NCI-H1436 treated with DMSO at 0.1 percent for 48 hours (cell line): ENCODE measurements around the gene PKP2.

ENCODE experiments used
- DNase-seq: peaks from one replicate; lab custom pipeline; 2025; lab: John Stamatoyannopoulos, UW

Gene PKP2

DNA sequence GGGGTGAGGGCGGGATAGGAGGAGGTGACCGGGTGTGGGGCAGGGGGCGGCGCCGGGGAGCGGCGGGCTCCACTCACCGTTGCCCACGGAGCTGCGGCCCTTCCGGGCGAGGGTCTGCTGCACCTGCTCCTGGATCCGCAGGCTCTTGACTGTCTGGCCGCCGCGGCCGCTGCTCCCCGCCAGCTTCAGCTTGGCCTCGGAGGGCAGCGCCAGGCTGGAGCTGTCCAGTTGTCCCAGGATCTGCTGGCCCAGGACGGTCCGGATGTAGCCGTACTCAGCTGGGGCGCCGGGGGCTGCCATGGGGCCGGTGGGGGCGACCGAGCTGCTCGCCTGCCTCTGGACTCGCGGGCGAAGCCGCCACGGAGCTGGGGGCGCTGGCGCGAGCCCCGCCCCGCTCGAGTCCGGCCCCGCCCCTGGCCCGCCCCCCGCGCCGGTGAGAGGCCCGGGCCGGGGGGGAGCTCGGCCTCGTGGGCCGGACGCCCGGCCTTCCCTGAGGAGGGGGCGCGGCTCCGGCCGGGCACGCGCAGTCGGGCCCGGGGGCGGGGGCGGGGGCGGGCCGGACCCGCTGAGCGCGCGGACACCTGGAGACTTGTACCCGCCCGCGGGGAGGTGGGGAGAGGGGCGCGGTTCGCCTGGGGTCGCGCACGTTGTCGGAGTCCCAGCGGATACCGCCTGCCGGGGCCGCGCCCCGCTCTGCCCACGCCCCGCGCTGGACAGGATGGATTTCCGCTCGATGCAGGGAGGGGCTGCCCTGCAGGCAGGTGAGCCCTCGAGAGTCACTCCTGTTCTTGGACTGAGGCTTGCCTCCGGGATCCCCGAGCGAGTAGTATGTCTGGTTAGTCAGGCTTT lies at the start of gene PKP2:
TSS of gene PKP2 (minus strand) at position 346 of the 849 bp plus-strand sequence. CDS start at position 300, 46 bp downstream.
- DNase-seq = no peak

DNA sequence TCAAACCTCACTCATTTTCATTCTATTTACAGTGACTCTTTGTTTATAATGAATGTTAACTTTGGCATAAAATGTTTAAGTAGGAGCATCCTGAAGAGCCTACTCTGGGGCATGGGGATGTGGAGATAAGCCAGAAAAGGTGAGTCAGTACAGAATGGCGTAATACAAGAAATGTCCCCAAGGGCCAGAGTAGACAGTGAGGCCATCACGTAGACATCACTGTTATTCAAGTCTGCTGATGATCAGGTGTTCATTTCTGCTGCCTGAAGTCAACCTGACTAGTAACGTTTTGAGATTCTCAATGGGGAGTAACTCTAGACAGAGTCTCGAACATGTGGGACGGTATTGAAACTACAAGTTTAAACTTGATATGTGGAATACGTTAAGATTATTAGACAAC lies 47.6 kb upstream of the PKP2 start:
- no peak for DNase-seq

DNA sequence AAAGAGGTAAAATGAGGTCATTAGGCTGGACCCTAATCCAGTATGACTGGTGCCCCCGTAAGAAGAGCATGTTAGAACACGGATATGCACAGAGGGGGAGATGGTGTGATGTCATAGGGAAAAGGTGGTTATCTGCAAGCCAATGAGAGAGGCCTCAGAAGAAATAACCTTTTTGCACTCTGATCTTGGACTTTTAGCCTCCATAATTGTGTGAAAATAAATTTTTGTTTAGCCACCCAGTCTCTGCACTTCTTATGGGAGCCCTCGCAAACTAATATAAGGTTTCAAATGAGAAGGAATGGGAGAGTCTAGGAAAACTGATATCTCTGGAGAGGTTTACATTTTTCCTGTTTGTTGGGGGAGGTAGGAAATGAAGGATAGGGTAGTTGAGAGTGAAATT lies 43.2 kb upstream of the PKP2 start:
- no peak for DNase-seq

DNA sequence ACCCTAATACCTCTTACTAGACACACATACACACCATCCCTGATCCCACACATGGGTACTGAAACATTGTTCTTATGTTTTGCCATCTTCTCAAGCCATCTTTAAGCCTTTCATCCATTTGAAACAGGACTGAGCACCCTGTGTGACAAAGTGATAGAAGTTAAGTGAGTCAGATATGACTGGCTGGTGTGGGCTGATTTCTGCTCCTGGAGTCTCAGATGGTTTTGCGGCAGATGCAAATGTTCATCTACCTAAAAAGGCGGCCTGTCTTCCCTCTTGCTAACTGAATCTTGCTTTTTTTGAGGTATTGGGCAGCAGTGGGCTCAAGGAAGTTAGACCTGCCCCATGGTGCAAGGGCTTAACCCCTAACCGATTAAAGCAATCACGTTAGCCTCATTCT lies 30.4 kb upstream of the PKP2 start:
- DNase-seq = no peak

DNA sequence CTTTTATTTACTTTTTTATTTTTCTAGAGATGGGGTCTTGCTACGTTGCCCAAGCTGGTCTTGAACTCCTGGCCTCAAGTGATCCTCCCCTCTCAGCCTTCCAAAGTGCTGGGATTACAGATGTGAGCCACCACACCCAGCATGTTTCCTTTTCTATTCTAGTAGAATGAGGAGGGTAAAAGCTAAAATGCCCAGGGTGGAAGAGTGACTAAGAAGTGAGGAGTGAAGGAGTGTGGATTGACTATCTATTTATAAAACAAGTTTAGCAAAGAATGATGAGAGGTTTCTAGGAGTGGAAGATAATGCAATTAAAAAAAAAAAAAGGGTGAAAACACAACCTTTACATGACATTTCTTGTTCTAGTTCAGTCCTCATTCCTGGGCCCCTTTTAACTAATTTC lies 29.8 kb upstream of the PKP2 start:
- no peak for DNase-seq

DNA sequence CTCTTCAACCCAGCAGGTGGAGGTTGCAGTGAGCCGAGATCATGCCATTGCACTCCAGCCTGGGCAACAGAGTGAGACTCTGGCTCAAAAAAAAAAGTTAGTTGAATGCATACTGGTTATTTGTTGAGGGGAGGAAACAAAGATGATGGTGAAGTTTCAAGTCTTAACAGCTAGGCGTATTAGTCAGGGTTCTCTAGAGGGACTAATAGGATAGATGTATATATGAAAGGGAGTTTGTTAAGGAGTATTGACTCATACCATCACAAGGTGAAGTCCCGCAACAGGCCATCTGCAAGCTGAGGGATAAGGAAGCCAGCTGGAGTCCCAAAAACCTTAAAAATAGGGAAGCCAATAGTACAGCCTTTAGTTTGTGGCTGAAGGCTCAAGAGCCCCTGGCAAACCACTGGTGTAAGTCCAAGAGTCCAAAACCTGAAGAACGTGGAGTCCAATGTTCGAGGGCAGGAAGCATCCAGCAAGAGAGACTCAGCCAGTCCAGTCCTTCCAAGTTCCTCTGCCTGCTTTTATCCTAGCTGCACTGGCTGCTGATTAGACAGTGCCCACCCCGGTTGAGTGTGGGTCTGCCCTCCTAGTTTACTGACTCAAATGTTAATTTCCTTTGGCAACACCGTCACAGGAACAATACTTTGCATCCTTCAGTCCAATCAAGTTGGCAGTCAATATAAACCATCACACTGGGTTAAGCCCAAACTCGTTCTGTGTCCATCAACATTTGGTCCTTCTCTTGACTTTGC lies 26.1 kb upstream of the PKP2 start:
- DNase-seq = no peak

DNA sequence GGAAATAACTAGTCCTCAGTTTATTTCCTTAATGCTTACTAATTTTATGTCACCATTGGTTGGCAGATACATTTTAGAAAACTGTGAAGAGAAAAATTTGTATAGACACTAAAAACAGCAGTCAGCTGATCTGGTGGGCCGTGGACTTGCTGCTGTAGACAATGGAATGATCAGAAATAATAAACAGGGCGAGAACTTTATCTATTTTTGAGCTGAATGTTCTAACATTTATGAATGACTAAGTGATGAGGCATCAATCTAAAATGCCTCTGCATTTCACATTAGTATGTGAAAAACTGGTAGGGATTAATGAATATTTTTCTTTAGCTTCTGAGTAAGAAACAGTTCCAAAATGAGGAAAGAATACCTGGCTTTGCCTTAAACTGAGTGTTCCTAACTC lies 24.8 kb upstream of the PKP2 start:
- no peak for DNase-seq

DNA sequence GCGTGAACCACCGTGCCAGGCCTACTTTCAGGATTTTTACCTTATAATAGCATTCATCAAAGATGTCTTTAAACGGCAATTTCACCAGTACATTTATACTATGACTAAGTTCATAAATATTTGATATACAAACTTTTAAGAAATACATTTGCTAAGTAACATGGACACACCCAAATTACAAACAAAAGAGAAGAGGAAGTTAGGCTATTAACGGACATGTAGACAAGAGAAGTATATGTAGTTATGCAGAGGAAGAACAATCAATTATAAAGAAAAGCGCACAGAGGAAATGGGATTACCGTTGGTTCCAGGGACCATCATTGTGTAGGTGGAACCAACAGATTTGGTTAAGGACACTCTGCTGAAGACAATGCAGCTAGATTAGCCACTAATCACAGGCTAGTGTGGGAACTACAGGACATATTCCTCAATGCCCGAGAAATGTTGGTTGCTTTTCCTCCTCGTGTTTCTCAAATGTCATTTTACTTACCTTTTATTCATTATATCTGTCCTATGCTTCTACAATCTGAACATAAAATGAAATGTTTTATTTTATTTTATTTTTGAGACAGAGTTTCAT lies 24.0 kb upstream of the PKP2 start:
- DNase-seq = no peak

DNA sequence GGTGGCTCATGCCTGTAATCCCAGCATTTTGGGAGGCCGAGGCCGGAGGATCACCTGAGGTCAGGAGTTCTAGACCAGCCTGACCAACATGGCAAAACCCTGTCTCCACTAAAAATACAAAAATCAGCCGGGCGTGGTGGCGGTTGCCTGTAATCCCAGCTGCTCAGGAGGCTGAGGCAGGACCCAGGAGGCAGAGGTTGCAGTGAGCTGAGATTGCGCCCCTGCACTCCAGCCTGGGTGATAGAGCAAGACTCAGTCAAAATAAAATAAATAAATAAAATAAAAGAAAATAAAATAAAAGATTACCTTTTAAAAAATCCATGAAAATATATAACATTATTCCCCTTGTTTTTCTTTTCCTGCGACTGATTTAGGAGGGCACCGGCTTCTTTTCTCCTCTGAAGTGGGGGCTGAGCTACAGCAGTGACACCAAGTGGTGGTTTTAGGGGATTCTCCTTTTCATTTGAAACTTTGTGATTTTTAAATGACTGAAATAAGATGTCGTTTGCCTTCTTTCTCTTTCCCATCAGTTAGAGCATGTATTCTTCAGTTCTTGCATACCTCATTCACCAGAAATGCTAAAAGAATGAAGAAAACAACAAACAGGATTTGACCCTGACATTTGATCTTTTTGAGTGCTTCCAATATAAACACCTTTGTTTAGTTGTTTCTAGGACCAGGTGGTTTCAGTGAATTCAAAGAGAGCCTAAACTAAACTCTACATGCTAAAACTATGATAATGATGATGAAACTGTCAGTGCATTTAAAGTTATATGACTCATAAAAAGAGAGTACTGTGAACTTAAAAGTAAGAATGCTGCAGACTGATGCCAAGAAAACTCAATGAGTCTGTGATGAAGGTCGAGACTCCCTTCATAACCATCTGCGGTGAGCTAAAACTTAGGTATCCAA lies 22.6 kb upstream of the PKP2 start:
- DNase-seq = no peak

DNA sequence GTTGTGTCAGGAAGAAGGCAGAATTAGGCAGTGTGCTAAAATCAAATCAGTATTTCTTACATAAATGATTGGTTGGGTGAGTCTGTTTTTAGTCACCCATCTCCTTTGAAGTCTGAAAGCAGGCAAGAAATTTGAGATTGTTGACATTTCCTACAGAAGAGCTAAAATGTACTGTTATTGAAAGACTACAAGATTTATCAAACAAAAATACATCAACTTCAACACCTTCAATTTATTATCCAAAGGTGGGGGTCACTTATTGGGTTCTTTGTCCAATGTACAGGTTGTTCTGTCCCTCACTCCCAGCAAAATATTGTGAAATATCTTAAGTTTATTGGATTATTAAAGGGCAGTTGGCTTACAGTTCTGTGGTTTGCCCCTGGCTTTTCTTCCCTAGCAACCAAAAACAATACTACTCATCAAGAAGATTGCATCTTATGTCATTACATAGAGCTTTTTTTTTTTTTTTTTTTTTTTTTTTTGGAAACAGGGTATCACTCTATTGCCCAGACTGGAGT lies 20.6 kb upstream of the PKP2 start:
- DNase-seq = no peak

DNA sequence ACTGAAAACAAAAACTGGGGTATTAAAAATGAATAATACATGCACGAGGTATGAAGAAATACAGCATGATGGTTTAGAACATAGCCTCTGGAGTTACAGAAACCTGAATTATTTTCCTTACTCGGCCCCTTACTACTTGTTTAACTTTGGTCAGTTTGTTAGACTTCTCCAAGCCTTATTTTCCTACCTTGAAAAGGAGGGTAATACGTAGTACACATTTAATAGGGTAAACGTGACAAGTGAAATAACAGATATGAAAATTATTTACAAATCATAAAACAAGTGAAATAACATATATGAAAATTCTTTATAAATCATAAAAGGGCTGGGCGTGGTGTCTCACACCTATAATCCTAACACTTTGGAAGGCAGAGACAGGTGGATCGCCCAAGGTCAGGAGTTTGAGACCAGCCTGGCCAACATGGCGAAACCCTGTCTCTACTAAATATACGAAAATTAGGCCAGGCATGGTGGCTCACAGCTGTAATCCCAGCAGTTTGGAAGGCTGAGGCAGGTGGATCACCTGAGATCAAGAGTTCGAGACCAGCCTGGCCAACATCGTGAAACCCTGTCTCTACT lies 11.4 kb upstream of the PKP2 start:
- DNase-seq = no peak

DNA sequence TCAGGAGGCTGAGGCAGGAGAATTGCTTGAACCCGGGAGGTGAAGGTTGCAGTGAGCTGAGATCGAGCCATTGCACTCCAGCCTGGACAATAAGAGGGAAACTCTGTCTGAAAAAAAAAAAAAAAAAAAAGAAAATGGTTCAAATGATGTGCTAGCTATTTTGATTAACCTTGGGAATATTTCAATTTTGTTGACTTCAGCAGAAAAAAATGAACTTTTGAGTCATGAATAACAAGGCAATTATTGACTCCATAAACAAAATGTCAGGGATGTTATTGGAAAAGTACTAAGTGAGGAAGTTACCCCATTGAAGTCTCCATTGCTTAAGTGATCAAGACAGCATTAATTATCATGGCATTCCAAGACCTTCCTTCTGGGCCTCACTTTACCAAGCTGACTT lies 10.6 kb upstream of the PKP2 start:
- no peak for DNase-seq

DNA sequence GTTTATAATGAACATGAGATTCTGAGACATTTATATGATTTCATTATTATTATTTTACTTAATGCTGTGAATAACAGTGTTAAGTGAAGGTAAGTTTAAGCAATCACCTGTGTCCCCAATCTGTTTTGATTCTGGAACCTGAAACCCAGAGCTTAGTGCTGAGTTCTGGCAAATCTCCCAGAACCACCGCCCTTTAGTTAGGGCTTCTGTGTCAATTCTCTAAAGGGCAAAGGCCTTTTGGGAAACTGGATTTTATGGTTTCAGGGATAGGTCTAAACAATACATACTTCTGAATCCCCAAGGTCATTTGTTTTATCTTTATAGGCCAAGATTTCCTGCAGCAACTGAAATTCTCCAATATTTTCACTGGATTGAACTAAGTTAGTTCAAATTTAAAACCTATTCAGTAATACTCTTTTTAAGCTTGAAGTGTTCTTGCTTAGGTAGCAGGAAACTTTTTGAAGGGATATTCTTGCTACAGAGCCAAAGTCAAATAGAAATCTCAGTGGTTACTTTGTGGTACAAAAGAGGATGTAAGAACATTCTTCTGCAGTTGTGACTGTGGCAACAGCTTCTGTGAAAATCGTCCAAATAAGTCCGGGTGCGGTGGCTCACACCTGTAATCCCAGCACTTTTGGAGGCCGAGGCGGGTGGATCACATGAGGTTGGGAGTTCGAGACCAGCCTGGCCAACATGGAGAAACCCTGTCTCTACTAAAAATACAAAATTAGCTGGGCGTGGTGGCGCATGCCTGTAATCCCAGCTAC lies 10.0 kb upstream of the PKP2 start:
- DNase-seq = no peak

DNA sequence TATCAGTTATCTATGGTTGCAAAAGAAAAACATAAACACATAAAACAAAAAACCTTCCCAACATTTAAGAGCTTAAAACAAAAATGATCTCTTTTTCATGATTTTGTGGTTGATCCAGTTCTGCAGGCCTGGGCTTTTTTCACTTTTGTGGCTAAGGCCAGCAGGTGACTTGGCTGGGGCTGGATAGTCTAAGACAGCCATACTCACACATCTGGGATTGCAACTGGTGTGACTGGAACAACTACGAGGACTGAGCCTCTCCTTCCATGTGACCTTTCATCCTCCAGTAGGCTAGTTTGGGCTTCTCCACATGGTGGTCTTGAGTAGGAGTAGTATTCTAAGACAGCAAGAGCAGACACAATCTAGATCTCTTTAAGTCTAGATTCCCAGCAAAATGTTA lies 7.2 kb upstream of the PKP2 start:
- DNase-seq = no peak

DNA sequence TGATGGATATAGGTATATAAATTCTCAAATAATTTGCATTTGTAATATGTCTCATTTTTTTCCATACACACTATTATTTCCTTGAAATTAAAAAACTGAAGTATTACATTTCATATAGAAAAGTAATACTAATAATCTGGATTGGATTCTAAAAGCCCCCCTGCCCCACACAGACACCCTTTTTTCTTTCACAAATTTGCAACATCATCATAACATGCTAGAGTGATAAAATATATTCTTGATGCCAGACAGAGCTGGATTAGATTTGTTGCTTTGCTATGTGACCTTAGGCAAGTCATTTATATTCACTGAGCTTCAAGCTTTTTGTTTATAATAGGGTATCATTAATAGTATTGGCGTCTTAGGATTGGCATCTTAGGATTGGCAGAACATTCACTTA lies 6.7 kb upstream of the PKP2 start:
- DNase-seq = no peak

DNA sequence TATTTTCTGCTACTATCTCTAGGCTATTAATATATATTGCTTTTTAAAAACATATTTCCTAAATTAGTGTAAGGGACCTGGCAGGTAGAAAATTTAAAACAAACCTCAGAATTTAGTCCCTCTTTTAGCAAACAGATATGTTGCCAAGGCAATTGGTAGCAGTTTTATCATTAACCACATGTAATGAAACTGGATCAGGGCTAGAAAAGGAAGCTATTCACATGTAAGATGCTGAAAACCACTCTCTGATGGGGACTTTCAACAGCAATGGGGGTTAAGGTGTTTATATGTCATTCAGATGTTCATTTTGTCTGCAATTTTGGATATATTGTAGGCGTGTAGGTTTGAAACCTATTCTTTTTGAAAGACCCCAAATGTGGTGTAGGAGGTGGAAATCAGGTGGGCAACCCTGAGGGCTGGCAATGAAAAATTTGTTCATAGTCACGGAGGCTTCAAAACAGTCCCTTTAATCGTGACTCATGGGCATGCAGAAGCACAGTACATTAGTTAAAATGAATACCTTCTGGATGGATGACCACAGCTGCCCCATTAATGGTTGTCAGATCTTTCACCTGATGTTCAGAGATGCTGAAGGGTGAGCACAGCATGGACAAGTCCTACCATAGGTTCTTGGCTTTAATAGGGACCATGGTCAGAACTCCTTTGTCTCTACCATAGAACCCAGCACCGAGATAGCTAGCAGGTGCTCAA lies 5.9 kb upstream of the PKP2 start:
- DNase-seq = no peak

DNA sequence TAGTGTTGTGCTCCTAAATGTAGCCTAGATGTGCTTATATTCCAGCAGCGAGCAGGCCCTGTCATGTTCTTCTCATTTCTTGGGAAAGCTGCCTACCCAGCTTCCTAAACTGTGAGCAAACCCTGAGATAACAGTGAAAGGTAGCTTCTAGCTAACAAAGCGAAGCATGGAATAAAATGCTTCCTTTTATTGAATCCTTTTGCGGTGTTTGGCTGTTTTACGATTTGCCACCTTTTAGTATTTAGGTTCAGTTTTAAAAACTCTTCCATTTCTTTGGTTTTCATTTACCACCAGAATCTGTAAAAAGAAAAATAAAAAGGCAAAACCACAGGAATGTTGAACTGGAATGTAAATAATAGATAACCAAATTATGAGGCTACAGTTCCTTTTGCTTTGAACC lies 5.0 kb upstream of the PKP2 start:
- no peak for DNase-seq

DNA sequence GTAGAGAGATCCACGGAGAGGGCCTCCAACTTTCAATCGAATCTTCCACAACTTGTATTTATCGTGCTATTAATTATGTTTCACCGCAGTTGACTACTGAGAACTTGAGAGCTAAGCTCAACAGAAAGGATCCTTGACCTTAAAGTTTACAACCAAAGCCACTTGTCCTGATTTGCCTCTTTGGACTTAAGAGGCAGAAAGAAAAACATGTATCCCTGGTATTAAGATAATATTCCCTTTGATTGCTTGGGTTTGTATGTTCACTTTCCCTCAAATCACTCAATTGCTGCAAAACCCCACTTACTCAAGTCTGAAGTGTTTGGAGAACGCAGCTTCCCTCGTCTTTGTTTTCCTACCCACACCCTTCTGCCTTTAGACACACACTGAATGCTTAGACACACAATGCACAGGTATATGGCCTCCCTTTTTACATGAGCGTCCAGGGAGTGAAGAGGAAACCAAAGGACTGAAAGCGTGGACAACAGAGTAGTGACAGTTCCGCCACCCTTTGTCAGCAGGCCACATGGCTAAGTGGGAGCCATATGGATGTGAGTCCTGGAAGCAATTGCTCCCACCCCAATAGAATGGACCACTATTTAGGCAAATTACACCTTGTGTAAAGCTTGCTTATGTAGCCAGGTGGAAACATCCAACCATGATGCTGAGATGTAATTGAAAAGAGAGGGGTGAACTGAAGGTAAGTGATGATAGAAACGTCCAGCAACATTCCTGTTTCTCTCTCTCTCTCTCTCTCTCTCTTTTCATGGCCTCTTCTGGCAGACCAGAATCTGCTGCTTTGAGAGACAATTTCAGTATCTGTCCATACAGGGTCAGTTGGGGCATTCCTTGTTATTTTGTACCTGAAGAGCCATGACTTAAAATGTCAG lies 1.4 kb upstream of the PKP2 start:
- DNase-seq = no peak

DNA sequence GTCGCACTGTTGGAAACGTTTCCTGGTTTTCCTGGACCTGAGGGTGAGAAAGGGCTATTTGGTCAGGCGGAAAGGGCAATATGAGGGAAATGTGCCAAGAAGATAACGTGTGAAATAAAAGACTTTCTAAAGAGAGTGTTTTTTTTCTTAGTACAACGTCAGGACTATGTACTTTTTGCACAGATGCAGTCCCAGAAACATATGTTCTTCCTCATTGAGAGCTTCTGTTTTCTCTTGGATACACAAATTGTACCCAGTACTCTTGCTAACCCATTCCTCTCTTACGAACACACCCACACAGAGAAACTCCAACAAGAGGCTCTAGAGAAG lies 669 bp upstream of the PKP2 start:
- DNase-seq = no peak
